Transverse colon (tissue), 4 donors: Measurements from ENCODE around the gene OR5M8. TPM values are rescaled to one million over a fixed set of nuclear protein-coding genes. Genes with fewer than 3 reads are reported as not detected.

ENCODE experiments used
- DNase-seq: peaks from one replicate; pipeline ENCODE4 v3.0.0-alpha.2; 2019
- H3K27ac ChIP-seq, 4 donors: fragments of 200-600 bp; sonication (generic); 2 replicates each; pipeline ENCODE4 v1.5.1; 2016 to 2018; ENCODE audit warnings: inconsistent platforms in 4 of 4
- H3K27me3 ChIP-seq: fragments of 200-600 bp; sonication (generic); 2 replicates; pipeline ENCODE4 v1.5.1; 2017; ENCODE audit warnings: inconsistent platforms
- H3K36me3 ChIP-seq, 4 donors: fragments of 200-600 bp; sonication (generic); 2 replicates each; pipeline ENCODE4 v1.5.1; 2017 to 2019; ENCODE audit warnings: inconsistent platforms in 4 of 4
- H3K4me1 ChIP-seq, 4 donors: fragments of 200-600 bp; sonication (generic); 2 replicates each; pipeline ENCODE4 v1.5.1; 2017 to 2020; ENCODE audit warnings: inconsistent platforms in 4 of 4
- H3K4me3 ChIP-seq, 4 donors: fragments of 200-600 bp; sonication (generic); 1 replicate in 1 of 4; 2 replicates in 3 of 4; pipeline versions ENCODE4 v1.5.1 to v1.6.1; 2017 to 2019; ENCODE audit warnings: inconsistent platforms in 4 of 4
- H3K9me3 ChIP-seq, 2 donors: fragments of 200-600 bp; sonication (generic); 2 replicates each; pipeline ENCODE4 v1.5.1; 2017 to 2019; ENCODE audit warnings: inconsistent platforms in 2 of 2
- EP300 ChIP-seq: sonication (generic); formaldehyde crosslinking; IDR thresholded peaks from one replicate; pipeline ENCODE4 v1.6.1; 2017; ENCODE audit warnings: antibody characterized with exemption, low read depth
- POLR2A ChIP-seq: fragments of 450-650 bp; IDR thresholded peaks from one replicate; pipeline ENCODE4 v1.6.1; 2016; ENCODE audit warnings: antibody characterized with exemption, mild to moderate bottlenecking, moderate library complexity
- POLR2AphosphoS5 ChIP-seq, 3 donors: sonication (generic); formaldehyde crosslinking; IDR thresholded peaks; one replicate each; pipeline ENCODE4 v1.6.1; 2016; ENCODE audit warnings: antibody characterized with exemption in 3 of 3
- WGBS, 2 donors: methylation state at CpG; one replicate each; pipeline ENCODE4 v1.1.5; 2018; ENCODE audit warnings: low coverage in 1 of 2; 5-methylcytosine and 5-hydroxymethylcytosine counted together
- in situ Hi-C, 4 donors: fragments of 200-750 bp; cut with MboI; loops; one replicate each; pipeline versions ENCODE4 v1.15.0 to v1.15.1; 2017; ENCODE audit warnings: low sequenced_read_pairs in 3 of 4, low pct_ligation_motif_present in 1 of 4, low pct_unique_long_range_greater_than_20kb in 1 of 4
- intact Hi-C: fragments of 100-400 bp; cut with DNase I; formaldehyde crosslinking; loops from one replicate; pipeline ENCODE4 v1.15.1; 2023; ENCODE audit warnings: low total_unique reads
- total RNA-seq, 4 donors: library from RNA; depleted of rRNA; stranded (reverse); fragments of >200 nt; gene quantifications; one replicate each; pipeline ENCODE4 v1.1.0, GENCODE V29; 2016
- TF ChIP-seq, protein P1 (sequence below), 5 experiments: fragments of 200-600 bp in 3 of 5; fragments of 450-650 bp in 2 of 5; sonication (generic) in 3 of 5; IDR thresholded peaks; 1 replicate in 2 of 5; 2 replicates in 3 of 5; pipeline ENCODE4 v1.5.1; 2016 to 2017; ENCODE audit warnings: antibody characterized with exemption in 5 of 5, inconsistent platforms in 3 of 5, mild to moderate bottlenecking in 2 of 5, moderate library complexity in 1 of 5

Gene OR5M8
- not detected for total RNA-seq

DNA sequence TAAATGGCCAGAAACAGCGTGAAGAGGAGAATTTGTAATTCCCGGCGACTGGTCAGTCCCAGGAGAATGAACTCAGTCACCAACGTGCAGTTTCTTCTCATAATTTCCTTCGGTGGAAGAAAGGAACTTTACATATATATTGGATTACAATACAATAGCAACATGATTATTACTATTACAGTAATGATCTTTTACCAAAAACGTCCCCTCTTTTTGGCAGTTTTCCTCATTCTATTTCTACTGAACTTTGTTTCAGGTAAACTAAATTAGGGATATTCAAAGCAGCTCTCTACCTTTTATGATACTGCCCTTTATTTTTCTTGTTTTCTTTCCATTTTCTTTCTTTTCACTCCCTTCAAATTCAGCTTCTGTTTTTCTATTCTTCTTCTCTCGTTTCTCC, at the start of gene OR5M8:
TSS of gene OR5M8 (minus strand) at position 101 of the 400 bp plus-strand sequence. CDS start at position 101, 0 bp downstream.
- intact Hi-C loops, result no loop called here
- DNase-seq, result no peak
- Histone ChIP-seq H3K9me3 (no peaks in the 10 kb centered on the region), H3K4me1 (no peaks in the 10 kb centered on the region), H3K27me3 (no peaks in the 10 kb centered on the region), H3K36me3 (no peaks in the 10 kb centered on the region), H3K4me3 (no peak within 1 kb of the TSS), H3K27ac (no peak within 1 kb of the TSS)
- in situ Hi-C loops, result no loop called here
- 82 to 91% methylated on average over 5 to 7 of the region's 7 CpGs for WGBS, 2 donors
- TF ChIP-seq, protein P1, sequence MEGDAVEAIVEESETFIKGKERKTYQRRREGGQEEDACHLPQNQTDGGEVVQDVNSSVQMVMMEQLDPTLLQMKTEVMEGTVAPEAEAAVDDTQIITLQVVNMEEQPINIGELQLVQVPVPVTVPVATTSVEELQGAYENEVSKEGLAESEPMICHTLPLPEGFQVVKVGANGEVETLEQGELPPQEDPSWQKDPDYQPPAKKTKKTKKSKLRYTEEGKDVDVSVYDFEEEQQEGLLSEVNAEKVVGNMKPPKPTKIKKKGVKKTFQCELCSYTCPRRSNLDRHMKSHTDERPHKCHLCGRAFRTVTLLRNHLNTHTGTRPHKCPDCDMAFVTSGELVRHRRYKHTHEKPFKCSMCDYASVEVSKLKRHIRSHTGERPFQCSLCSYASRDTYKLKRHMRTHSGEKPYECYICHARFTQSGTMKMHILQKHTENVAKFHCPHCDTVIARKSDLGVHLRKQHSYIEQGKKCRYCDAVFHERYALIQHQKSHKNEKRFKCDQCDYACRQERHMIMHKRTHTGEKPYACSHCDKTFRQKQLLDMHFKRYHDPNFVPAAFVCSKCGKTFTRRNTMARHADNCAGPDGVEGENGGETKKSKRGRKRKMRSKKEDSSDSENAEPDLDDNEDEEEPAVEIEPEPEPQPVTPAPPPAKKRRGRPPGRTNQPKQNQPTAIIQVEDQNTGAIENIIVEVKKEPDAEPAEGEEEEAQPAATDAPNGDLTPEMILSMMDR (IDR thresholded peaks at IDR 0.05), result no peak
- TF ChIP-seq POLR2AphosphoS5 (IDR thresholded peaks at IDR 0.05) (no peak), EP300 (no peak), POLR2A (no peak)

DNA sequence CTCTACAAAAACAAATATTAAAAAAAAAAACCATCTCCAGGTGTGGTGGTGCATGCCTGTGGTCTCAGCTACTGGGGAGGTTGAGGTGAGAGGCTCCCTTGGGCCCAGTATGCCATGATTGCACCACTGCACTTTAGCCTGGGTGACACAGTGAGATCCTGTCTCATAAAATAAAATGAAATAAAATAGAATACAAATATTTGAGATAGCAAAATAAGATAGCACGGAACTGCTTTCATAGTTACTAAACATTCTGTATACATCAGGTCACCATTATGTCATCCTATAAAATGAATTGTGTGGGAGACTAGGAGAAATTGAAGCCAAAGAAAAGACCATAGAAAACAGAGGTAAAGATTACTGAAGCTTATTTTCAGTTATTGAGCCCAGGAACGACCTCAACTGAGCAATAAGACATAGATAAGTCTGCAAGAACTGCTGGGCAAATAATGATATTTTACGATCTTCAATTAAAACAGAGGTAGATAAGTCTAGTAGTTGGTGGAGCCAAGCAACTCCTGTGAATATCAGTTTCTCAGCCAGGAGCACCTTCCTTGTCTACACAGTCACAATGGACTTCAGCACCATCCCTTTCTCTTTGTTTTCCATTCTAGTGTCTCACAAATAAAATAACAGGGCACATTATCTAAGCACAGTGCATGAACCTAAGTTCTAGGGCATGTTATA, 42.0 kb upstream of the OR5M8 start:
- TF ChIP-seq POLR2AphosphoS5 (IDR thresholded peaks at IDR 0.05), result no peak
- TF ChIP-seq EP300, result no peak
- TF ChIP-seq, protein P1 (IDR thresholded peaks at IDR 0.05), result no peak
- TF ChIP-seq POLR2A, result no peak
- intact Hi-C loops, result no loop called here
- Histone ChIP-seq H3K27me3 (no peaks in the 10 kb centered on the region), H3K27ac (peak overlapping the region; percentile 45 to 80 (median 50)), H3K36me3 (no peaks in the 10 kb centered on the region), H3K4me1 (peaks cover 0 to 26% (median 16%) of the 10 kb centered on the region in 4 donors), H3K4me3 (no peak overlapping the region), H3K9me3 (no peaks in the 10 kb centered on the region)
- DNase-seq, result peak; percentile 24
- 27 to 41% methylated on average over 3 of the region's 3 CpGs for WGBS, 2 donors
- in situ Hi-C loops, result no loop called here

DNA sequence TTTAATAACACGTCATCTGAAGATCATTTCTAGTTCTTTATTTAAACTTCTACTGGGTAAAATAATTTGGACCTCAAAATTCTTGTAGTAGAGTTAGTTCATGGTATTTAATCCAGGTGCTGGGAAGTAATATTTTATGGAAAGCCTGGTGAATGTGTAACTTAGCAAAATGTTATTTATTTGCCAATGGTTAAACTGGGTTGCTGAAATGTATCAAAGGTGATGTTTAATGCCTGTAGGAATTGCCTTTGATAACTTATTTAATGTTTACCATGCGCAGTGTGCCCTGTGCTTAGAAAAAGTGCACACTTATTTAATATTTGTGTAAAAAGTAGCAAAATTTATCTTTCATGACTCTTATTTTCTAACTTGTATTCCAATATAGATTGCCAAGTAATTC, 40.7 kb upstream of the OR5M8 start:
- TF ChIP-seq POLR2AphosphoS5 (IDR thresholded peaks at IDR 0.05), result no peak
- TF ChIP-seq, protein P1 (IDR thresholded peaks at IDR 0.05), result no peak
- TF ChIP-seq POLR2A, result no peak
- TF ChIP-seq EP300, result no peak
- Histone ChIP-seq H3K4me1 (peaks cover 0 to 26% (median 16%) of the 10 kb centered on the region in 4 donors), H3K27ac (peak overlapping the region; percentile 9 to 80 (median 46)), H3K4me3 (no peak overlapping the region), H3K9me3 (no peaks in the 10 kb centered on the region), H3K36me3 (no peaks in the 10 kb centered on the region), H3K27me3 (no peaks in the 10 kb centered on the region)
- WGBS, 2 donors, result 39 to 42% methylated on average over 2 of the region's 2 CpGs
- in situ Hi-C loops (no loop called here), intact Hi-C loops (no loop called here)
- DNase-seq, result no peak

DNA sequence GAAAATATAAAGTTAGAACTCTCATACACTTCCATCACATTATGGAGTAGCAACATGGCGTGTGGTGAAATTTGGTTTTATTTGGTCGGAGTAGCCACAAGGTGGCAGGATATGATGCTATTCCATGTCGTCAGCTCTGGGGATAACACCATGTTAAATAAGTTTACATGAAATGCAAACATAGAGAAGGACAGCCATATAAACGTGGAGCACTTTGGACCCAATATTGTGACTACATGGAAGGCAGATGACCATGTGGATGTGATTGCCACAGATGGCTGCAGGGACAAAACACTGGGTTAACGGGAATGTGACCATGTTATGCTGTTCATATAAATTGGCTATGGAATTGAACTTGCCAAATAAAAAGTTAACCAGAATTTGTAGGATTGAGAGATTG, 30.8 kb upstream of the OR5M8 start:
- intact Hi-C loops, result no loop called here
- Histone ChIP-seq H3K27ac (no peak overlapping the region), H3K4me1 (peaks cover 0 to 9% (median 0%) of the 10 kb centered on the region in 4 donors), H3K27me3 (no peaks in the 10 kb centered on the region), H3K4me3 (no peak overlapping the region), H3K36me3 (no peaks in the 10 kb centered on the region), H3K9me3 (no peaks in the 10 kb centered on the region)
- DNase-seq, result peak; percentile 19
- in situ Hi-C loops, result loop anchor here in 2 of 4 donors (25.0 kb wide), 1 partner anchor 265 kb away; no protein-coding TSS in a partner anchor
- 48 to 56% methylated on average over 5 of the region's 5 CpGs for WGBS, 2 donors
- TF ChIP-seq, protein P1 (IDR thresholded peaks at IDR 0.05), result peak in 4 of 5 experiments; percentile 32 to 60 (median 49)
- TF ChIP-seq POLR2A, result no peak
